Progenitor cell of endocrine pancreas (in vitro differentiated cells): ENCODE measurements around the gene BLNK. TPM values are rescaled to one million over a fixed set of nuclear protein-coding genes. Genes with fewer than 3 reads are reported as not detected.
A peak's percentile ranks its signal among the peaks of the same experiment; 100 is the strongest.

Experiments used
- DNase-seq: peaks from one replicate; pipeline ENCODE4 v3.0.0; 2021; ENCODE audit warnings: low spot score; ENCODE audit not compliant: unreplicated experiment
- H3K27ac Mint-ChIP-seq: 2 replicates; pipeline ENCODE4 v1.8.0; 2021; ENCODE audit warnings: mild to moderate bottlenecking, moderate library complexity, mixed read lengths
- H3K27me3 Mint-ChIP-seq: 2 replicates; pipeline ENCODE4 v1.8.0; 2021; ENCODE audit warnings: mixed read lengths
- H3K36me3 Mint-ChIP-seq: 2 replicates; pipeline ENCODE4 v1.8.0; 2022; ENCODE audit warnings: mixed read lengths; ENCODE audit not compliant: insufficient read depth
- H3K4me1 Mint-ChIP-seq: 2 replicates; pipeline ENCODE4 v1.8.0; 2021; ENCODE audit warnings: low read depth, mixed read lengths
- H3K4me3 Mint-ChIP-seq: 2 replicates; pipeline ENCODE4 v1.8.0; 2021; ENCODE audit warnings: low read depth, mild to moderate bottlenecking, moderate library complexity, mixed read lengths
- H3K9me3 Mint-ChIP-seq: 2 replicates; pipeline ENCODE4 v1.8.0; 2021; ENCODE audit warnings: low read depth, mixed read lengths
- total RNA-seq: library from RNA; stranded (reverse); gene quantifications from 2 replicates; pipeline ENCODE4 v1.2.1, GENCODE V29; 2021
- TF ChIP-seq, protein P1 (sequence below): fragments of 200-600 bp; sonication (generic); IDR thresholded peaks from one replicate; pipeline ENCODE4 v1.5.0; 2021; ENCODE audit warnings: antibody characterized with exemption, mild to moderate bottlenecking; ENCODE audit not compliant: unreplicated experiment

Gene BLNK
- total RNA-seq, 1 donor from 2014 or later: 1.6 TPM

DNA sequence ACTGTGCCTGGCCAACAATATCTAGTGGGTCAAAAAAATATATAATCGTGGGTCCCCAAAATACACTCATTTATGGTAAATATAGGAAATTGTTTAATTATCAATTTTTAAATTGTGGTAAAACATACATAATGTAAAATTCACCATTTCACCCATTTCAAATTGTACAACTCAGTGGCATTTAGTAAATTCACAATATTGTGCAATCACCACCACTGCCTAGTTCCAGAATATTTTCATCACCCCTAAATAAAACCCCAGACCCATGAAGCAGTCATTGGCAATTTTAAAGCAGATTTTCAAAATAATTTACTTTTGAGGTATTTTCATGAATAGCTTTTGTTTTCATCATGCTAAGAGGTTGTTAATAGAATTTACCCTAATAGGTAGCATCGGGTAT, 10.2 kb downstream of the BLNK start:
- TF ChIP-seq, protein P1, sequence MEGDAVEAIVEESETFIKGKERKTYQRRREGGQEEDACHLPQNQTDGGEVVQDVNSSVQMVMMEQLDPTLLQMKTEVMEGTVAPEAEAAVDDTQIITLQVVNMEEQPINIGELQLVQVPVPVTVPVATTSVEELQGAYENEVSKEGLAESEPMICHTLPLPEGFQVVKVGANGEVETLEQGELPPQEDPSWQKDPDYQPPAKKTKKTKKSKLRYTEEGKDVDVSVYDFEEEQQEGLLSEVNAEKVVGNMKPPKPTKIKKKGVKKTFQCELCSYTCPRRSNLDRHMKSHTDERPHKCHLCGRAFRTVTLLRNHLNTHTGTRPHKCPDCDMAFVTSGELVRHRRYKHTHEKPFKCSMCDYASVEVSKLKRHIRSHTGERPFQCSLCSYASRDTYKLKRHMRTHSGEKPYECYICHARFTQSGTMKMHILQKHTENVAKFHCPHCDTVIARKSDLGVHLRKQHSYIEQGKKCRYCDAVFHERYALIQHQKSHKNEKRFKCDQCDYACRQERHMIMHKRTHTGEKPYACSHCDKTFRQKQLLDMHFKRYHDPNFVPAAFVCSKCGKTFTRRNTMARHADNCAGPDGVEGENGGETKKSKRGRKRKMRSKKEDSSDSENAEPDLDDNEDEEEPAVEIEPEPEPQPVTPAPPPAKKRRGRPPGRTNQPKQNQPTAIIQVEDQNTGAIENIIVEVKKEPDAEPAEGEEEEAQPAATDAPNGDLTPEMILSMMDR: no peak
- Mint-ChIP-seq H3K27me3 (no peaks in the 10 kb centered on the region), H3K4me1 (peaks cover 20% of the 10 kb centered on the region), H3K27ac (no peak overlapping the region), H3K36me3 (no peaks in the 10 kb centered on the region), H3K9me3 (no peaks in the 10 kb centered on the region), H3K4me3 (no peak overlapping the region)
- DNase-seq: no peak

DNA sequence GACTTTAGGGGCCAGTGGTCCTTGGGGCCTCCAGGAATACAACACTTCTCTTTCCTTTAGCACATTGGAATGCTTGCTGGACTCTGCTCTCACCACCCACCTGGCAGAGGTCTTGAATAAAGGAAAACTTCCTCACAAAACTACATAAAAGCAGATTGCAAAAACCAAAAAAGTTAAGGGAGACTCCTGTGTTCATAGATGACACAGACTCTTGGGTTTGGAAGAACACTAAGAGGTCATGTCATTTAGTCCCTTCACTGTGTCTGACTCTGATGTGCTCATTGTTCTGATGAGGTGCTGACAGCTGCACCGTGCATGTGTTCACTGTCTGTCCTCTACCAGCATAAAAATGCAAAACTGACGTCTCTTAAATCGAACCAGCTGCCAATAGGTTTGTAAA, 11.4 kb downstream of the BLNK start:
- no peak for DNase-seq
- no peak overlapping the region for H3K4me3 Mint-ChIP-seq
- peak overlapping the region; percentile 39 for H3K27ac Mint-ChIP-seq
- no peaks in the 10 kb centered on the region for H3K36me3 Mint-ChIP-seq
- H3K9me3 Mint-ChIP-seq: no peaks in the 10 kb centered on the region
- TF ChIP-seq, protein P1: no peak
- no peaks in the 10 kb centered on the region for H3K27me3 Mint-ChIP-seq
- peaks cover 24% of the 10 kb centered on the region for H3K4me1 Mint-ChIP-seq

DNA sequence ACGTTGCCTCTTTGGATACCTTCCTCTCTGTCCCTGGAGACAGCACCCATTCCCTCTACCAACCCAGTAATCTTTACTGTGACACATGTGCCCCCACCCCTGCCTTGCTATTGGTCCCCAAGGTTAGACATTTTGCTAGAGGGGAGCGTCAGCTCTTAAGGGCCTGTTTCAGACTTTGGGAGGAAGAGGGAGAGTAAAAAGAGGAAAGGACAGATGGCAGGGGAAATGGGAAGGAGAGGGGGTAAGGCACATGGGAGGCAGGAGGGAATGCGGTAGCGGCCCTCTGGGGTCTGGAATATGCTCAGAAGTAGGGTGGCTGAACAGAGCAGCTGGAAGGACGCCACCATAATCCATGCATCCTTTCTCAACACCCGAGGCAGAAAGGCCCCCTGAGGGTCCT, 12.2 kb downstream of the BLNK start:
- Mint-ChIP-seq H3K9me3 (no peaks in the 10 kb centered on the region), H3K4me1 (peaks cover 24% of the 10 kb centered on the region), H3K27me3 (no peaks in the 10 kb centered on the region), H3K36me3 (no peaks in the 10 kb centered on the region), H3K4me3 (no peak overlapping the region), H3K27ac (no peak overlapping the region)
- TF ChIP-seq, protein P1: no peak
- DNase-seq: no peak

DNA sequence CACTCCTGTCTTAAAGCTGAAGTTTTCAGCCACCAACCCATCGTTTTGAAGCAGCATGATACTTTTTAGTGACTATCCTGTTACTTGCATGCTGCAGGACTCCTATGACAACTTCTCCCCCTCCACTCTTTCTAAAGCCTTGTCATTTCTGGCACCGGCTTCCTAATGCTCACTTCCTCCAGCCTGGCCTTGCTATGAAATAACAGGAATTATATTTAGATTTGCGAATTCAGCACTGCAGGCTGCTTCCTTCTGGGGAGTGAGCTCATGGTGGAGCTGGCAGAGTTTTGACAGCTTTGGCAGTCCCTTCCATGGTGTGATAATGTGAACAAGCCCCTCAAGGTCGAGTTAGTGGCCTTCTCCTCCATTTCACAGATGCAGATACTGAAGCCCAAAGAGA, 13.4 kb downstream of the BLNK start:
- Mint-ChIP-seq H3K36me3 (no peaks in the 10 kb centered on the region), H3K4me3 (no peak overlapping the region), H3K9me3 (no peaks in the 10 kb centered on the region), H3K27me3 (no peaks in the 10 kb centered on the region), H3K27ac (no peak overlapping the region), H3K4me1 (peaks cover 21% of the 10 kb centered on the region)
- no peak for DNase-seq
- TF ChIP-seq, protein P1: no peak

DNA sequence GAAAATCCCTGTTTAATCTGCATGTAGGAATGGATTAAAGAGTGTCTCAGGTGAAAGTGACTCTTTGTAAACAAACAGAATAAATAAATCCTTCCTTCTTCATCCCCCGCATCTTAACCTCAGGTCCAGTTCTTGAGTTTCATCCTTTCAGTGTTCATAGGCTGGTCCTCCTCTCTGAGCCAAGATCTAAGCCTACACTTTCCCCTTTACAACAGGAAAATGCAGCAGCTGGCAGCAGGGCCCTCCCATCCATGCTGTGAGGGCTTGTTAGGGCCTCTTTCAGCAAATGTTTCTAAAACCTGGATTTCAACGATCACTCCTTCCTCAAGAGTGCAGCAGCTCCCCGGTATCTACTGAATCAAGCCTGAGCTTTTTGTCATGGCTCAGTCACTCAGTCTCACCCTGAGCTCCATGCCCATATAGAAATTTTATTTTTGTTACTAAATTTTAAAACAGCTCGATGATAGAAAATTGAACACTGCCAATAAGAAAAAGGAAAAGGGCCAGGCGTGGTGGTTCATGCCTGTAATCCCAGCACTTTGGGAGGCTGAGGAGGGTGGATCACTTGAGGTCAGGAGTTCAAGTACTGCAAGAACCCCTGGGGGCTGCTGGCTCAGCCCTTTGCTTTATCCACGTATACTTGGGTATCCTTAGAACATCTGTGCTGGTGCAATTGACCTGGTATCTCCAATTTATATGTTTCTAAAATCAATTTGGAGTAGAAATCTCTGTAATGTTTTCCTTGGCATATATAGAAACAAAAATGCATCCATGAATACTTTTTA, 15.6 kb downstream of the BLNK start:
- no peaks in the 10 kb centered on the region for H3K9me3 Mint-ChIP-seq
- no peaks in the 10 kb centered on the region for H3K27me3 Mint-ChIP-seq
- no peak overlapping the region for H3K4me3 Mint-ChIP-seq
- no peak for DNase-seq
- no peaks in the 10 kb centered on the region for H3K36me3 Mint-ChIP-seq
- peaks cover 12% of the 10 kb centered on the region for H3K4me1 Mint-ChIP-seq
- TF ChIP-seq, protein P1: no peak
- no peak overlapping the region for H3K27ac Mint-ChIP-seq
